Fibroblast of lung (primary cell): ENCODE results near the gene ZNF300. TPM values are rescaled to one million over a fixed set of nuclear protein-coding genes. Genes with fewer than 3 reads are reported as not detected.
A peak's percentile ranks its signal among the peaks of the same experiment; 100 is the strongest.

ENCODE experiments used
- DNase-seq, 2 donors: peaks; one replicate each; pipeline versions ENCODE4 v3.0.0 to v3.0.0-alpha.2; 2010; ENCODE audit warnings: low read depth in 2 of 2
- H2AFZ ChIP-seq: 2 replicates; pipeline ENCODE4 v1.5.1; 2012; ENCODE audit warnings: low read length, control low read depth, inconsistent platforms
- H3K27ac ChIP-seq: 2 replicates; pipeline ENCODE4 v1.5.1; 2011; ENCODE audit warnings: low read length, control low read depth; ENCODE audit not compliant: insufficient read depth
- H3K27me3 ChIP-seq: 2 replicates; pipeline ENCODE4 v1.5.1; 2011; ENCODE audit warnings: mild to moderate bottlenecking, low read length; ENCODE audit not compliant: control insufficient read depth, insufficient read depth
- H3K36me3 ChIP-seq: 2 replicates; pipeline ENCODE4 v1.5.1; 2011; ENCODE audit warnings: low read length; ENCODE audit not compliant: control insufficient read depth, insufficient read depth
- H3K4me1 ChIP-seq: 2 replicates; pipeline ENCODE4 v1.5.1; 2011; ENCODE audit warnings: low read length; ENCODE audit not compliant: control insufficient read depth, insufficient read depth; ENCODE audit errors: extremely low read depth
- H3K4me2 ChIP-seq: 2 replicates; pipeline ENCODE4 v1.5.1; 2011; ENCODE audit warnings: low read length, control low read depth; ENCODE audit not compliant: insufficient read depth; ENCODE audit errors: extremely low read depth
- H3K4me3 ChIP-seq, 4 experiments: fragments of 200-600 bp in 1 of 4; sonication (generic) in 1 of 4; replicated peaks in 1 of 4; 2 replicates each; pipeline ENCODE4 v1.5.1; 2011 to 2016; ENCODE audit warnings: low read length in 4 of 4, low read depth in 3 of 4, mild to moderate bottlenecking in 3 of 4, control low read depth in 2 of 4, inconsistent platforms in 1 of 4, mixed read lengths in 1 of 4; ENCODE audit not compliant: insufficient read depth in 1 of 4; ENCODE audit errors: control extremely low read depth in 1 of 4
- H3K79me2 ChIP-seq: 2 replicates; pipeline ENCODE4 v1.5.1; 2012; ENCODE audit warnings: mild to moderate bottlenecking, low read length, inconsistent platforms; ENCODE audit not compliant: control insufficient read depth, insufficient read depth
- H3K9ac ChIP-seq: 2 replicates; pipeline ENCODE4 v1.5.1; 2011; ENCODE audit warnings: mild to moderate bottlenecking, low read length, control low read depth; ENCODE audit not compliant: insufficient read depth
- H3K9me3 ChIP-seq: 2 replicates; pipeline ENCODE4 v1.5.1; 2012; ENCODE audit warnings: low read depth, low read length; ENCODE audit not compliant: control insufficient read depth, insufficient read depth
- H4K20me1 ChIP-seq: 2 replicates; pipeline ENCODE4 v1.5.1; 2011; ENCODE audit warnings: low read length; ENCODE audit not compliant: control insufficient read depth, insufficient read depth; ENCODE audit errors: extremely low read depth
- CTCF ChIP-seq, 2 donors: IDR thresholded peaks in 1 of 2; conservative IDR thresholded peaks in 1 of 2; 1 replicate in 1 of 2; 2 replicates in 1 of 2; pipeline ENCODE4 v1.5.1; 2011 to 2012; ENCODE audit warnings: low read length in 2 of 2, control low read depth in 1 of 2, inconsistent platforms in 1 of 2, low read depth in 1 of 2, mild to moderate bottlenecking in 1 of 2
- EZH2 ChIP-seq: IDR thresholded peaks from 2 replicates; pipeline ENCODE4 v1.5.1; 2012; ENCODE audit warnings: low read length, control low read depth, mild to moderate bottlenecking; ENCODE audit errors: missing control alignments
- polyA plus RNA-seq, 2 donors: library from polyadenylated mRNA; depleted of rRNA in 1 of 2; stranded (reverse) in 1 of 2; unstranded in 1 of 2; fragments of >200 nt; gene quantifications; 2 replicates each; pipeline ENCODE4 v1.2.1, GENCODE V29; 2011 to 2012; ENCODE audit warnings: missing spikeins in 1 of 2
- total RNA-seq: library from RNA; depleted of rRNA; stranded (reverse); fragments of >200 nt; gene quantifications from 2 replicates; pipeline ENCODE4 v1.2.1, GENCODE V29; 2014

ZNF300 gene
- total and polyA plus RNA-seq, 2 donors (not counting 1 experiment from before 2014, with no cell fraction given) = 5.2 to 9.9 TPM

DNA sequence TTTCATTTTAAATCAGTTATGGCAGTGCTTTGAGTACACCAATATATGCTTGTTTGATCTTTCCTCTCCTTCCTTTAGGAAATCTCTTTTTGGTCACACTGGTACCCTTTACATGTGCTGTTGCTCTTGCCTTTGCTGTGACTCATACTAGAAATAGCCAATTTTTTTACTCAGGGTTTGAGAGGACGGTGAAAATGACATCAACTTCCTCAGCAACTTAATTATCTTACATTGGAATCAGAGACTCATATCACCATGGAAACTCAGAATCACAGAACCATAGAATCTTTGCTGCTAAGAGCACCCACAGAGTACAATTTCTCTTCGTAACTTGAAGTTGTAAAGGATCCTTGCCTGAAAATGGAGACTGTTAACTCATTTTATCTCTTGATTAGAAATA, 13.8 kb upstream of the ZNF300 start:
- TF ChIP-seq CTCF (conservative IDR thresholded peaks at IDR 0.05 in 1 of 2, IDR thresholded peaks at IDR 0.05 in 1 of 2; ENCODE audit: low read depth in 1 of 2, low read length in 2 of 2) = no peak
- TF ChIP-seq EZH2 = no peak
- Histone ChIP-seq H3K36me3 (no peaks in the 10 kb centered on the region), H3K4me3 (no peak overlapping the region), H3K4me1 (no peaks in the 10 kb centered on the region), H3K27me3 (no peaks in the 10 kb centered on the region), H3K4me2 (no peak overlapping the region), H3K9ac (no peak overlapping the region), H3K79me2 (no peaks in the 10 kb centered on the region), H3K27ac (no peak overlapping the region), H3K9me3 (no peaks in the 10 kb centered on the region), H2AFZ (no peak overlapping the region), H4K20me1 (no peaks in the 10 kb centered on the region)
- peak in 1 of 2 donors; percentile 74 for DNase-seq

GRCh38 chr5:150912312-150912814, 7.6 kb upstream of the ZNF300 start:
- H3K9me3 ChIP-seq = no peaks in the 10 kb centered on the region
- TF ChIP-seq CTCF (conservative IDR thresholded peaks at IDR 0.05 in 1 of 2, IDR thresholded peaks at IDR 0.05 in 1 of 2; ENCODE audit: low read depth in 1 of 2, low read length in 2 of 2) (no peak), EZH2 (no peak)
- no peak overlapping the region for H3K9ac ChIP-seq
- no peak overlapping the region for H3K27ac ChIP-seq
- H3K4me3 ChIP-seq = no peak overlapping the region
- no peak overlapping the region for H2AFZ ChIP-seq
- no peaks in the 10 kb centered on the region for H3K27me3 ChIP-seq
- H4K20me1 ChIP-seq = no peaks in the 10 kb centered on the region
- H3K79me2 ChIP-seq = no peaks in the 10 kb centered on the region
- no peaks in the 10 kb centered on the region for H3K4me1 ChIP-seq
- H3K4me2 ChIP-seq = no peak overlapping the region
- DNase-seq = no peak
- H3K36me3 ChIP-seq = no peaks in the 10 kb centered on the region

GRCh38 chr5:150905312-150905683, 518 bp upstream of the ZNF300 start:
- Histone ChIP-seq H3K4me1 (no peaks in the 10 kb centered on the region), H3K79me2 (no peaks in the 10 kb centered on the region), H4K20me1 (no peaks in the 10 kb centered on the region), H3K4me2 (peak overlapping the region; percentile 89), H3K27me3 (no peaks in the 10 kb centered on the region), H3K4me3 (peak overlapping the region; percentile 49 to 85 (median 74)), H3K36me3 (peaks cover 2% of the 10 kb centered on the region), H3K9ac (peak overlapping the region; percentile 85), H2AFZ (peak overlapping the region; percentile 100), H3K27ac (peak overlapping the region; percentile 98), H3K9me3 (no peaks in the 10 kb centered on the region)
- TF ChIP-seq EZH2 = no peak
- no peak for TF ChIP-seq CTCF (conservative IDR thresholded peaks at IDR 0.05 in 1 of 2, IDR thresholded peaks at IDR 0.05 in 1 of 2; ENCODE audit: low read depth in 1 of 2, low read length in 2 of 2)
- DNase-seq = no peak
